Esophagus squamous epithelium (tissue), 4 donors: ENCODE results near the gene SLC1A7.

ENCODE experiments used
- CTCF ChIP-seq, 6 experiments: fragments of 450-650 bp in 4 of 6; fragments of 200-600 bp in 2 of 6; sonication (generic) in 2 of 6; IDR thresholded peaks; one replicate each; pipeline ENCODE4 v1.5.1; 2016 to 2019; ENCODE audit warnings: antibody characterized with exemption in 6 of 6, mild to moderate bottlenecking in 4 of 6, moderate library complexity in 4 of 6
- POLR2A ChIP-seq, 4 donors: fragments of 450-650 bp; IDR thresholded peaks; one replicate each; pipeline ENCODE4 v1.6.1; 2017; ENCODE audit warnings: antibody characterized with exemption in 4 of 4, mild to moderate bottlenecking in 4 of 4, moderate library complexity in 3 of 4

GRCh38 chr1:53180951-53181350 lies 38.5 kb upstream of the SLC1A7 start:
- no peak for TF ChIP-seq CTCF (IDR thresholded peaks at IDR 0.05)
- TF ChIP-seq POLR2A (IDR thresholded peaks at IDR 0.05): no peak
